Osteoblast (primary cell): Measurements from ENCODE around the gene PSMD12. TPM values are rescaled to one million over a fixed set of nuclear protein-coding genes. Genes with fewer than 3 reads are reported as not detected.

Experiments
- DNase-seq: peaks from one replicate; pipeline ENCODE4 v3.0.0; 2011; ENCODE audit warnings: low spot score, mixed read lengths; ENCODE audit not compliant: insufficient read length; ENCODE audit errors: missing footprints
- H2AFZ ChIP-seq: 2 replicates; pipeline ENCODE4 v1.6.0; 2011; ENCODE audit warnings: mild to moderate bottlenecking, low read length
- H3K27ac ChIP-seq: 2 replicates; pipeline ENCODE4 v1.5.1; 2011; ENCODE audit warnings: mild to moderate bottlenecking, low read depth, low read length, moderate library complexity
- H3K27me3 ChIP-seq: 2 replicates; pipeline ENCODE4 v1.6.0; 2012; ENCODE audit warnings: mild to moderate bottlenecking, control low read depth, inconsistent platforms, low read length, moderate library complexity; ENCODE audit not compliant: insufficient read depth
- H3K36me3 ChIP-seq: 2 replicates; pipeline ENCODE4 v1.5.1; 2011; ENCODE audit warnings: mild to moderate bottlenecking, low read length, control low read depth, moderate library complexity; ENCODE audit not compliant: insufficient read depth
- H3K4me1 ChIP-seq: 2 replicates; pipeline ENCODE4 v1.5.1; 2011; ENCODE audit warnings: mild to moderate bottlenecking, low read length, control low read depth, moderate library complexity; ENCODE audit not compliant: insufficient read depth
- H3K4me2 ChIP-seq: 2 replicates; pipeline ENCODE4 v1.6.0; 2011; ENCODE audit warnings: mild to moderate bottlenecking, low read length; ENCODE audit not compliant: insufficient read depth
- H3K4me3 ChIP-seq: fragments of 200-600 bp; sonication (generic); 3 replicates; pipeline ENCODE4 v1.5.1; 2012; ENCODE audit warnings: mild to moderate bottlenecking, low read length, inconsistent platforms; ENCODE audit not compliant: insufficient read depth
- H3K79me2 ChIP-seq: 2 replicates; pipeline ENCODE4 v1.6.0; 2012; ENCODE audit warnings: mild to moderate bottlenecking, low read length, control low read depth, inconsistent platforms; ENCODE audit not compliant: insufficient read depth
- H3K9me3 ChIP-seq: 2 replicates; pipeline ENCODE4 v1.5.1; 2011; ENCODE audit warnings: low read depth, low read length, control low read depth
- H4K20me1 ChIP-seq: 2 replicates; pipeline ENCODE4 v1.6.0; 2012; ENCODE audit warnings: mild to moderate bottlenecking, low read length, control low read depth; ENCODE audit not compliant: insufficient read depth
- total RNA-seq: library from RNA; depleted of rRNA; stranded (reverse); fragments of >200 nt; gene quantifications from 2 replicates; pipeline ENCODE4 v1.2.3, GENCODE V29; 2012
- TF ChIP-seq, protein P1 (sequence below): IDR thresholded peaks from 2 replicates; pipeline ENCODE4 v1.5.1; 2011; ENCODE audit warnings: mild to moderate bottlenecking, low read depth, low read length, moderate library complexity; ENCODE audit errors: extremely low read depth

PSMD12 gene
- total RNA-seq, 1 donor: 24.2 TPM

DNA sequence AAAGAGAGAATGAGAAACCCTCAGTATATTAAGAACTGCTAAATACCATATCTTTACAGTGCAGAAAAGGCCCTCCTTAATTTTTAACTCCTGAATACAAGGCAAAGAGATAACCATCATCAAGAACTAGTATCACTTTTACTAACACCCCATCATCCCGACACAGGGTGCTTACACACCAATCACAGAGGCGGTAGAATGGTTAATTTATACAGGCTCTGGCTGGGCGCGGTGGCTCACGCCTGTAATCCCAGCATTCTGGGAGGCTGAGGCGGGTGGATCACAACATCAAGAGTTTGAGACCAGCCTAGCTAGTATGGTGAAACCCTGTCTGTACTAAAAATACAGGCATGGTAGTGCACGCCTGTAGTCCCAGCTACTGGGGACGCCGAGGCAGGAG, 4.2 kb downstream of the PSMD12 start:
- Histone ChIP-seq H4K20me1 (peaks cover 67% of the 10 kb centered on the region), H3K27ac (no peak overlapping the region), H3K79me2 (peaks cover 94% of the 10 kb centered on the region), H3K9me3 (no peaks in the 10 kb centered on the region), H3K4me2 (no peak overlapping the region), H3K36me3 (peaks cover 22% of the 10 kb centered on the region), H3K4me3 (no peak overlapping the region), H2AFZ (no peak overlapping the region), H3K27me3 (no peaks in the 10 kb centered on the region), H3K4me1 (peaks cover 45% of the 10 kb centered on the region)
- TF ChIP-seq, protein P1, sequence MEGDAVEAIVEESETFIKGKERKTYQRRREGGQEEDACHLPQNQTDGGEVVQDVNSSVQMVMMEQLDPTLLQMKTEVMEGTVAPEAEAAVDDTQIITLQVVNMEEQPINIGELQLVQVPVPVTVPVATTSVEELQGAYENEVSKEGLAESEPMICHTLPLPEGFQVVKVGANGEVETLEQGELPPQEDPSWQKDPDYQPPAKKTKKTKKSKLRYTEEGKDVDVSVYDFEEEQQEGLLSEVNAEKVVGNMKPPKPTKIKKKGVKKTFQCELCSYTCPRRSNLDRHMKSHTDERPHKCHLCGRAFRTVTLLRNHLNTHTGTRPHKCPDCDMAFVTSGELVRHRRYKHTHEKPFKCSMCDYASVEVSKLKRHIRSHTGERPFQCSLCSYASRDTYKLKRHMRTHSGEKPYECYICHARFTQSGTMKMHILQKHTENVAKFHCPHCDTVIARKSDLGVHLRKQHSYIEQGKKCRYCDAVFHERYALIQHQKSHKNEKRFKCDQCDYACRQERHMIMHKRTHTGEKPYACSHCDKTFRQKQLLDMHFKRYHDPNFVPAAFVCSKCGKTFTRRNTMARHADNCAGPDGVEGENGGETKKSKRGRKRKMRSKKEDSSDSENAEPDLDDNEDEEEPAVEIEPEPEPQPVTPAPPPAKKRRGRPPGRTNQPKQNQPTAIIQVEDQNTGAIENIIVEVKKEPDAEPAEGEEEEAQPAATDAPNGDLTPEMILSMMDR: no peak
- no peak for DNase-seq

DNA sequence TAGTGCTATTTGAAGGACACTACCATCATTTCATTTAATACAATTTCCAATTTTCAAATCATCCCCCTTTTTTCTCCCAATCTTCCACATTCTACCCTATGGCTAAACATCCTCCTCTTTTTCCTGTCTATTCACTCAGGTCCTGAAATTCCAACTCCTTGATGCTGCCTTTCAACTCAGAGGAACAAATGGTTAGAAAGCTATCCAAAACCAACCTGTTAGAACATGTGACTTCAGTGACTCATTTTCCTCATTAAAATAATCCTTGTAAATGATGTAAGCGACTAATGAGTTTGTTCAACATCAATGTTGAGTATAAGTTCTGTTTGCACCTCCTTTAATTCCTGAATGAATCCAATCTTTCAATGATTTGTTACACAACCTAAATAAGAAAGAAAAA, 5.5 kb downstream of the PSMD12 start:
- Histone ChIP-seq H3K4me1 (peaks cover 45% of the 10 kb centered on the region), H2AFZ (no peak overlapping the region), H3K4me3 (no peak overlapping the region), H3K27ac (peak overlapping the region; percentile 15), H3K79me2 (peaks cover 94% of the 10 kb centered on the region), H3K36me3 (peaks cover 32% of the 10 kb centered on the region), H3K27me3 (no peaks in the 10 kb centered on the region), H3K4me2 (no peak overlapping the region), H3K9me3 (no peaks in the 10 kb centered on the region), H4K20me1 (peaks cover 67% of the 10 kb centered on the region)
- TF ChIP-seq, protein P1: no peak
- DNase-seq: peak; percentile 68

DNA sequence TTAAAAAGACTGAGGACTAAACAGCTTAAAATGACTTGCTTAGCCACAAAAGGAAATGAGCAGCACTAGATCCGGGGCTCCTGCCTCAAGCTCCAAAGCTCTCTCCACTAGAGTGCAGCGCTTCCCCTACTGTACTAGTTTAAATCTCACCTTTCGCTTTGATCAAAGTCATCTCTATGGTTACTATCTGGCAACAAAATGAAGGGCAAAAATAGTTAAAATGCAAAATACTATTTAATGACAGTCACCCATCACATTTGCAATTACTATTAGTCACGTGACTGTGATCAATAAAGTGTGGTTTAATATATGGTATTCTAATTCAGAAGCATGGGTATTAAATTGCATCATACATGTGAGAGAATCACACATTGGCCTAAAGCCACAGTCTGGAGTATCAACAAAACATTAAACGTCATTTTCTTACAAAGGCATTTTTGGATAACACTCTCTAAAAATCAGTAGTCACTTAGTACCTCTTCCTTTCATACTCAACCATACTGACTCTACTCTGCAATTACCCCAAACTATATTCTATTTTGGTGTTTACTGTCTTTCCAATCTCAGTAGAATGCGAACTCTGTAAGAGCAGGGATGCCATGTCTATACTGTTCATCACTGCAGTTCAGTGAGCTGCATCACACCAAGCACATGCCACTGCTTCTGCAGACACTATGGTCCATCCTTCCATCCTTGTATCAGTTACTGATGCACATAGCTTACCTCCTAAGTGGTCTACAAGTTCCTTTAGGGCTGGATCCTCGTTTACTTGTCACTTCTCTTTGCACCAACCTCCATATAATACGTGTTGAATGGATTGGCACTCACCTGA, 6.2 kb downstream of the PSMD12 start:
- H3K4me2 ChIP-seq: no peak overlapping the region

DNA sequence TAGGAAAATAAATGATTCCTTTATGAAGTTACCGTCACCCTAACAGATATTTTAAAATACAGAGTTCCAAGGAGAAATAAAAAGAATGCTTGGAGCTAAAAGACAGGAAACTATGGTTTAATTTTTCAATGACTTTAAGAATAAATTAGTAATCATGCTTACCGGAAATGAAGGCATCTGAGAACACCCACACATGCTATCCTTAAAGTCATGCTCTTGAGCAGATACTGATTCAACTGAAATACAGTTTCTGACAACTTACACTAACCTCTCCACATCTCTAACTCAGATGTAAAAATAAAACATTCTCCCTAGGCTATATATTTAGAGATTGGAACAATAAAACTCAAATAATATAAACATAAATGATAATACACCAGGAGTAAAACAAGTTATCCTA, 7.8 kb downstream of the PSMD12 start:
- Histone ChIP-seq H3K27ac (peak overlapping the region; percentile 13), H3K4me2 (peak overlapping the region; percentile 56)

More for the DNA sequence above, 6.2 kb downstream of the PSMD12 start:
- H4K20me1 ChIP-seq: peaks cover 60% of the 10 kb centered on the region
- H3K36me3 ChIP-seq: peaks cover 37% of the 10 kb centered on the region
- H3K27me3 ChIP-seq: no peaks in the 10 kb centered on the region
- no peak overlapping the region for H3K4me3 ChIP-seq
- TF ChIP-seq, protein P1: peak; percentile 52
- no peak overlapping the region for H2AFZ ChIP-seq
- no peaks in the 10 kb centered on the region for H3K9me3 ChIP-seq
- DNase-seq: peak; percentile 76
- peaks cover 94% of the 10 kb centered on the region for H3K79me2 ChIP-seq
- peak overlapping the region; percentile 15 for H3K27ac ChIP-seq
- peaks cover 40% of the 10 kb centered on the region for H3K4me1 ChIP-seq

More for the DNA sequence above, 7.8 kb downstream of the PSMD12 start:
- H3K79me2 ChIP-seq: peaks cover 88% of the 10 kb centered on the region
- H2AFZ ChIP-seq: no peak overlapping the region
- peaks cover 52% of the 10 kb centered on the region for H3K36me3 ChIP-seq
- TF ChIP-seq, protein P1: no peak
- no peak overlapping the region for H3K4me3 ChIP-seq
- H3K27me3 ChIP-seq: no peaks in the 10 kb centered on the region
- H4K20me1 ChIP-seq: peaks cover 47% of the 10 kb centered on the region
- DNase-seq: no peak
- no peaks in the 10 kb centered on the region for H3K9me3 ChIP-seq
- peaks cover 27% of the 10 kb centered on the region for H3K4me1 ChIP-seq
